Activated T-cell treated with anti-CD3 and anti-CD28 coated beads for 24 hours (primary cell): ENCODE measurements around the gene CA10.

ENCODE experiments used
- DNase-seq: peaks from one replicate; pipeline ENCODE4 v3.0.0-alpha.2; 2020; ENCODE audit warnings: low read depth

CA10 gene

DNA sequence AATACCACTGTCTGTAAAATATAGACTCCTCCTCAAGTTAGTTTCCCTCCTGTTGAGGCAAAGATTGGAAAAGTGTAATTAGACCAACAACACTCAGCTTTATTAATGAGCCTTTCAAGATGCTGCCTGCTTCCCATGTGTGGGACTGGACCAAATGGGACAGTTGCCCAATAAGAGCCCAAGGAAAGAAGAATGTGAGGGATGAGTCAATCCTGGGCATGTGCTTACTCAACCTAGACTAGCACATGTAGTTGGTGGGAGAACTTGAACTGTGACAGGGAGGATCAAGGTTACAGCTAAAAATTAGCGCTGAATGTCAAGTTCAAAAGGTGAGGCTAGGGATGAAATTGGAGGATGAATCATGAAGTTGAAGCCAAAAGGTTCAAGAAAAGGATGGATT lies 435.5 kb downstream of the CA10 start:
- DNase-seq = no peak

DNA sequence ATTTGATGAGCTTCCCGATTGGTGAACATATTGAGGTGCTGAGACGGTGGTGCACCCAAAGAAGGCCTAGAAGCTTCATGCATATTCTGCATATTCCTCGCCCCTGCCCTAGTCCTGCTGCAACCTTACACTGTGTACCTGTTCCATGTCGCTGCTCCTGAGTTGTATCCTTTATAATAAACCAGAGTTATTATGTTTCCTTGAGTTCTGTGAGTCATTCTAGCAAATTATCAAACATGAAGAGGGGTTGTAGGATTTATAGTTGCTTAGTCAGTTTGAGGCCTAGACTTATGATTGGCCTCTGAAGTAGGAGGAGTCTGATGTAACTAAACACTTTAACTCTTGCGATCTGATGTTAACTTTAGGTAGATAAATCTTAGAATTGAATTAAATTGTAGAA lies 436.8 kb downstream of the CA10 start:
- no peak for DNase-seq

- DNase-seq = no peak
Observed at GRCh38 chr17:51720439-51720838, 438.1 kb downstream of the CA10 start.

GRCh38 chr17:51718983-51719382 lies 439.5 kb downstream of the CA10 start:
- no peak for DNase-seq

- DNase-seq = no peak
Observed at GRCh38 chr17:51711581-51711980, 446.9 kb downstream of the CA10 start.

- DNase-seq = no peak
Observed at GRCh38 chr17:51710634-51710979, 447.9 kb downstream of the CA10 start.

DNA sequence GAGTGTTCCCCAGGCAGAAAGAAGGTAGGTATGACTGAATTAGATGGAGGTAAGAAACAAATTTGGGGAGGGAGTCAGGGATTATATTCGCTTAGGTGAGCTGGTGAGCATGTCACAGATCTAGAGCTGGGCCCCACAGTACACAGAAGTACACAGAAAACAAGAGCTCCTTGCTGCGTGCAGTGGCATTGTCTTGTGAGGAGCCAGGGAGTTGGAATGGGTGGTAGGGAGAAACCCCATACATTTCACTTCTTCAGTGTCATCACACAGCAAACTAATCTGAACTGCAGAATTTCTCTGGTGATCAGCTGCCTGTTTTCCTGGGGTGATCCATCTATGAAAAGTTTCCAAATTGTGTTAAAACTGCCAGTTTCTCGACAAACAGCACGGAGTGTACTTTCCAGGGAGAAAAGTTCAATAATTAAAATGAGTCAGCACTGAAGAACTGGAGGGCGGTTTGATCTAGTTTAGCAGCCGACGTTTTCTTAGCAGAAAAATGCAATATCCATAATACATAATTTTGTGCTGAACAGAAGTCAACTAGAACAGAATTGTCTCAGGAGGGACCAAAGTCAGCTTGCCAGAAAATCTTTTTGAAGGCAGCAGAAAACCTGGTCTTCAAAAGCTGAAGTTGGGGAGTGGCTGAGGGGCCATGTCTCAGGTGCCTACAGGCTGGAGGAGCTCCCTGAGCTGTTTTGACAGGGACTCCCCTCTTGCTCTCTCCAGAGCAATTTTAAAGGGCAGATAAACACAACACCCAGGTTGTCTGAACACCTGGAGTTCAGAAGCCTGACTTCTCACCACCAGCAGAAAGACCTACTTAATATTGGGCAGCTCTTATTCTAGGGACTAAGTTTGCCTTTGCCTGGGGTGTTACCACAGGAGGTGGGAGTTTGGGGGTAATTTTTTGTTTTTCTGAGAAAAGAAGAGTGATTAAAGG lies 448.6 kb downstream of the CA10 start:
- no peak for DNase-seq

GRCh38 chr17:51707216-51707615 lies 451.3 kb downstream of the CA10 start:
- DNase-seq = no peak

- DNase-seq = no peak
Observed at GRCh38 chr17:51706093-51706492, 452.4 kb downstream of the CA10 start.

DNA sequence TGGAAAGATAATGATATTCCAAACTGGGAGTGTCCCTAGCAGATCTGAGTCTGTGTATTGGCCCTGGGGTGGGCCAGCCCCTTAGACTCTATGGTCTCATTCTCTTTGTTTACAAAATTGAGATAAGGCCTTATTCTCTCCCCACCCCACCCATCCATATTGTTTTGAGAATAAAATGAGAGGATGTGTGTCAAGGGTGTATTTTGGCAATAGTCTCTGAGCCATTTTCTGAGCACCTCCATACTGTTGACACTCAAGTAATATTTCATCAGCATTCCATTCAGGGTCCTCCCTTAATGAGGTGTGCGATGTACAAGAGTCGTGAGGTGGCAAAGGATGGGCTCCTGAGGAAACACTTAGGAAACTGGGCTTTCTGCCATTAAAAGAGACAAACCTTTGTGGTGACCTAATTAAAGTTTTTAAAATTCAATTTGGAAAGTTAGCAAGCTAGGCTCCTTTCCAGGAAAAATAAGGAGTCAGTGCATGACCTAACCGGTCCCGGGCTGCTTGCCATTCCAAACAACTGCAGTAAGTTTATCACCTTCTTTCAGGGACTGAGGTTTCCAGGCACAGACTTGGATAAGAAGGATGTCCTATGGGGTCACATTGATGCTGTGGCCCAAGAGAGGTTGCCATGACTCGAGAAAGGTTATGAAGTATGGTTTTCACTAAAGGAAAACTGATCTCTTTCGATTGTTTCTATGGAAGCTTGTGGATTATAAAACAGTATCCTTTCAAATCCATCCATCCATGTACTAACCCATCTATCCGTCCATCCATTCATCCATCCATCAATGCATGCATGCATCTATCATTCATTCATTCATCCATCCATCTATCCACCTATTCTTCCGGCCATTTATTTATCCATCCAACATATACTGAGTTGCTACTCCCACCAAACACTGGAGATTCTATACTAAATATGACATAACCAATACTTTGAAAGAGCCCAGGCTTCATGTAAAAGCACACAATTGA lies 454.9 kb downstream of the CA10 start:
- no peak for DNase-seq

DNA sequence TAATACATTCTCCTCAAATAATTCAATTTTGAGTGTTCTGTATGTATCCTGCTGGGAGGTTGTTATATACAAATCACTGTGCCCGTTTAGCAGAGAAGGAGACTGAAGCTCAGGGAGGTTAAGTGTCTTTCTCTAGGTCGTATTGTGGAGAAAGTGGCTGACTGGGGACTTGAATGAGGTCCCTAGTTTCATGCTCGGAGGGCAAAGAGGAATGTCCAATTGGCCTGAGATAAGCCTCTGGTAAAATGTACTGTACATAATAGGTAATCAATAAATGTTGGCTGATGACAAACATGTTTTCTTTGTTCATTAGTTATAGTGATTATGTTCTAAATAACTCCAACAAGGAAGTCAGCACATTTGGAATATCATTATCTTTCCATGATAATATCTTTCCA lies 455.6 kb downstream of the CA10 start:
- no peak for DNase-seq

GRCh38 chr17:51701501-51701900 lies 457.0 kb downstream of the CA10 start:
- DNase-seq = no peak

GRCh38 chr17:51700011-51700760 lies 458.3 kb downstream of the CA10 start:
- DNase-seq = no peak

GRCh38 chr17:51699303-51699702 lies 459.2 kb downstream of the CA10 start:
- no peak for DNase-seq

DNA sequence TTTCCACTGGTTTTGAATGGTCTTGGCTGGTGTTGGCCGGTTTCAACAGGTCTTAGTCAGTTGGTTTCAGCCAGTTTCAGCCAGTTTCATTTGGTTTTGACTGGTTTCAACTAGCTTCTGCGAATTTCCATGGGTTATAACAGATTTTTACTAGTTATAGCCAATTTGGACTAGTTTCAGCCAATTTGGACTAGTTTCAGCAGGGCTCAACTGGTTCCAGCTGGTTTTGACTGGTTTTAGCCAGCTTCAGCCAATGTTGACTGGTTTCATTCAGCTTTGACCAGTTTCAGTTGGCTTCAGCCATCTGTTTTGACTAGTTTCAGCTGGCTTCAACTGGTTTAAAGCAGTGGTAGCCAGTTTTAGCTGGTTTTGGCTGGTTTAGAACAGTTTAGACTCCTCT lies 465.6 kb downstream of the CA10 start:
- no peak for DNase-seq

- no peak for DNase-seq
Observed at GRCh38 chr17:51687887-51688286, 470.6 kb downstream of the CA10 start.

GRCh38 chr17:51685287-51685909 lies 473.1 kb downstream of the CA10 start:
- no peak for DNase-seq

DNA sequence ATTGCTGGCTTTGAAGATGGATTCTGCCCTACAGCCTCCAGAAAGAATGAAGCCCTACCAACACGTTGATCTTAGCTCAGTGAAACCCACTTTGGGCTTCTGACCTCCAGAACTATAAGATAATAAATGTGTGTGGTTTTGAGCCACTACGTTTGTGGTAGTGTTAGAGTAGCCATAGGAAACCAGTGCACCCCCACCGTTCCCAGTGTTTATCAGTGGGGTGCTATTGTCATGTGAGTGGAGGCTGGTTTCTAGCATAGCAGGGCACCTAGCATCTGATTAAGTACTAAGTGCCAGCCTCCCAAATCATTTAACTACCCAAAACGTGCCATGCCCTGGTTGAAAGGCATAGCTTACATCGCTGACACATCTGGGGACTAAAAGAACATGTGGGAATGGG lies 474.3 kb downstream of the CA10 start:
- no peak for DNase-seq

DNA sequence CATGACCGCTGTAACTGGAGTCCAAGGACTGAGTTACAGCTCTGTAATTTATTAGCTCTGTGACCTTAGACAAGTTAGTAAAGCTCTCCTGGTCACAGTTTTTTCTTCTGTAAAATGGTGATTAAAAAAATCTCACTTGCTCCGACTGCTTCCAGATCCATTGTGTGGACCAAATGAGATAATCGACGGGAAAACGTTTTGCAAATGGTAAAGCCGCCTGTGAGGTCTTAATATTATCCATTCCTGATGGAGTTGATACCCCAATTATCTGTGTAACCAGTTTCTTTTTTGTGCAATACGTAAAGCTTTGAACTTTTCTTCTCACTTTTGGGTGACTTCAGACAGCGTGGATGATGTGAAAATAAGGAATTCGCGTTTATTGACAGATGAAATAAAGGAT lies 475.2 kb downstream of the CA10 start:
- DNase-seq = no peak

DNA sequence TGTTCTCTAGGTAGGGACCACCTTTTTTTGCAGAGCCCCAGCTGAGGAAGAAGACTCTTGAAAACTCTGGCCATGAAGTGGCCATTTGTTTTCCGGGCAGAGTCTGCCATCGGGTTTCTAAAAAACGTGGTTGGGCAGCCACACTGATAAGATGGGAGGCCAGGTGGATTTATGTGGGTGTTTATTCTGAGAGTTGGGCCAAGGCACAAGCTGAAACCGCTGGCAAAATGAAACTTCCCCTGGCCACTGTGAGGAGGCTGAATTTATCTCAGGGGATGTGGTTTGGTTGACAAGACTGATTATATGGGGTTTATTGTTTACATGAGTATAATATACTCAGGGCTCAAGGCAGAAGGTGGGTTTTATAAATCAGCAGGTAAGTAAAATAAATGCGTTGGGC lies 476.4 kb downstream of the CA10 start:
- no peak for DNase-seq

GRCh38 chr17:51677875-51678274 lies 480.6 kb downstream of the CA10 start:
- DNase-seq = no peak
